ENCODE measurements around the gene CLCN5.
"Not testable (repeated sequence)": the region's sequence is repeated elsewhere in the genome, so short reads cannot be mapped to it uniquely, and the experiment has no call there.

Gene CLCN5

GRCh38 chrX:49996474-49996873 lies 74.1 kb downstream of the CLCN5 start:
- no peak for DNase-seq

- DNase-seq: no peak
Observed at GRCh38 chrX:49999087-49999486, 76.7 kb downstream of the CLCN5 start.

GRCh38 chrX:50000937-50001542 lies 78.6 kb downstream of the CLCN5 start:
- DNase-seq: no peak

DNA sequence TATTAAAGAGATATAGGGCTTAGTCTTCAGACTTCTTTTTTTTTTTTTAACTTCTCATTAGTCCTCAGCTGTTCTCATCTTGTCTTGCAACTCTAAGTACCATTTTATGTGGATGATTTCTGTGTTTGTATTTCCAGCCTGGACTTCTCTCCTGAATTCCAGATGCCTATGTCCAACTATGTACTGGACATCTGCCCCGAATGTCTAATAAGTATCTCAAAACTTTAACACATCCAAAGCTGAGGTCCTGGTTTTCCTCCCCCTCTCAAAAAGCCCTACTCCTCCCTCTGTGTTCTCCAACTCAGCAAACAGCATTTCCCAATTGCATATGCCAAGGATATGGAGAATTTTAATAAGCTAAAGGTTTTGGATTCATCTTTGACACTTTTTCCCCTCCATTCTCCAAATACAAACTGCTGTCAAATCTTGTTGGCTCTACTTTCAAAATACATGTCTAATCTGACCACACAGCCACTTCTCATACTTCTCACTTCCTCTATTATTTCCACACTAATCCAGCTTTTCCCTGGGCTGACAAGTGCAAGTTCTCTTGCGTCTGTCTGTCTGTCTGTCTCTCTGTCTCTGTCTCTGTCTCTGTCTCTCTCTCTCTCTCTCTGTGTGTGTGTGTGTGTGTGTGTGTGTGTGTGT lies 79.8 kb downstream of the CLCN5 start:
- DNase-seq: no peak

GRCh38 chrX:50003467-50003866 lies 81.1 kb downstream of the CLCN5 start:
- DNase-seq: no peak

DNA sequence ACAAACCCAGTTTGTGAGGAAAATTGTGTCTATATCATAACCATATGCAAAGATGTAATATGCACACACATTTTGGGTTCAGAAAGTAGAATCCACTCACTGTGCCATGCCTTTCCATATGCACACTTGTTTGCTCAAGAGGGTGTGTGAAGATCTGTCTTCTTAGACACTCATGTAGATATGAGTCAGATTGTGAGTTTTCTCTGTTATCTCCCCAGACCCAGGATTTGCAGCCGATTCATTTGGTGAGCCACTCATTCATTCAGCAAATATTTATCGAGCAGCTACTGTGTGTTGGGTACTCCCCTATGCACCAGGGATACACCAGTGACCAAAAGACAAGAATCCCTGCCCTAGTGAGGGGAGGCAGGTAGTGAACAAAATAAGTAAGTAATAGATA lies 81.5 kb downstream of the CLCN5 start:
- no peak for DNase-seq

- not testable (repeated sequence) for DNase-seq
Observed at GRCh38 chrX:50025591-50025990, 103.2 kb downstream of the CLCN5 start.

DNA sequence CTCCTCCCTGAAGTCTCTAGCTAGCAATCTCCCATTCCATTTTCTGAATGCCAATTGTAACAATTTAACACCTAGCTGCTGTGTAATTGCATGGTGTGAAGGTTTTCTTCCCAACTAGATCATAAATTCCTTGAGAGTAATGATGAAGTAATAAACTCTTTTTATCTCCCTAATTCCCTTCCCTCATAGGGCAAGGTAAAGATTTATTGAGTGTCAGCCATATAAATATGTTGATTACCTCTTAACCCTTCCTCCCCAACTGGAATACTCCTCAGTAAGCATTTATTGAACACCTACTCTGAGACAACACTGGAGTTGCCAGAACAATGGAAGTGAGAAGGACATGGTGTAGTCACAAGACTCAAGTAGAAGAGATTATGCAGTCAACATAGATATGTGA lies 112.7 kb downstream of the CLCN5 start:
- DNase-seq: no peak

- no peak for DNase-seq
Observed at GRCh38 chrX:50036426-50036825, 114.0 kb downstream of the CLCN5 start.

- DNase-seq: no peak
Observed at GRCh38 chrX:50045823-50046222, 123.4 kb downstream of the CLCN5 start.

GRCh38 chrX:50049228-50049627 lies 126.8 kb downstream of the CLCN5 start:
- no peak for DNase-seq

- no peak for DNase-seq
Observed at GRCh38 chrX:50054147-50054546, 131.8 kb downstream of the CLCN5 start.

DNA sequence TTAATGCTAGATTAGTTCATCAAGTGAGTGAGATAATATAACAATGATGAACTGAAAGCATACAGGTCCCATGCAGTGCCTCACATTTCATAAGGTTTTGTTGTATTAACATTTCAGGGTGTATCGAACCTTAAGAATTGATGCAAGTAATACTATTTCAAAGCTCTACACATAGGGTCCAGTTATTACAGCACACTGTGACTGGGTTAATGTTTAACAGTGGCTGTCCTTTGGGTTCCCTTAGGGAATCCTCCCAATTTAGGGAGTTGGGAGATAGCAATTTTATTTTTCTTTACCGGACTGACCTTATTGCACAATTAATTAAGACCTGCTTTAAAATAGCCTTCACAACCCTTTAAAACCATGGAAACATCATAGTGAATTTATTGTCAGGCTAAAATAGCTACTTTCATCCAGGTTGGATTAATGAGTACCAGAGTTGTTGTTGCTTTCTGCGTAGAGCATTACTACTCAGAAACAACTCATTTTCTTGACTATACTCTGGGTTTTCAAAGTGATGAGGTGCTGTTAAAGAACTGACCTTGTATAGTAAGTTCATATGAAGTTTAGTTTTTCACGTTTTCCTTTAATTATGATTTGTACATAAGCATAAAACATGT lies 144.0 kb downstream of the CLCN5 start:
- DNase-seq: no peak

GRCh38 chrX:50067435-50068284 lies 145.3 kb downstream of the CLCN5 start:
- no peak for DNase-seq

- no peak for DNase-seq
Observed at GRCh38 chrX:50068285-50068563, 145.8 kb downstream of the CLCN5 start.

DNA sequence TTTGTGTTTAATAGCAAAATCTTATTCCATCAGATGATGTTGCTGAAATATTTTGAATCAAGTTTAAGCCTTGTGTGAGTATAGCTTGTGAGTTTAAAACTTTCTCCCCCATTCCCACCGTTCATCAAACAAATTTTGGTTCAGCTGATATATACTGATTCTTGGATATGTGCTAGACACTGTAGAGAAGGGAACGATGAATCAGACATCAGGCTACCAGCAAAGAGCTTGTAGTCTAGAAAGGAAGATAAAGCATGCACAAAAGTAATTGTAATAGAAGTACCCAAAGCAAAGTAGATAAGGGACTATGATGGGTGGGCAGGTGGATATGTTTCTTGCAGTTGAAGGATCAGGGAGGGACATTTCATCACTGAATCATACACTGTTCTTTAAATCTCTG lies 146.5 kb downstream of the CLCN5 start:
- DNase-seq: no peak

- no peak for DNase-seq
Observed at GRCh38 chrX:50071494-50071893, 149.1 kb downstream of the CLCN5 start.

DNA sequence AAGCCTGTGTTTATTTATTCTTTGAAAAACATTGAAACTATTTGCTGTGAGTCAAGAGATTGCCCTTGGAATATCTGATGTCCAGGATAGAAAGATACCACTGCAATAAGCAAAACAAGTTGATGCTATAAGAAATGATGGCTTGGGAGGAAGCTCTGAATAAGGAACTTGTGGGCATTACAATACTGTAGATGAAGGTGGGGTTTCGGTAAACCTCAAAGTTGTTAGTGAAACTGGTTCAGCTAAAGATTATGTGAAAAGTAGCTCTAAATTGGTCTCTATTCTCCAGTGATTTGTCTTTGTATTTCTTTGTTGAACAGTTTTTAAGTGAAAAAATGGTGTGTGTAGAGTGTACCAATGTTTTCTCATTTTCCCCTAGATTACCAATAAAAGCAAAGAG lies 149.7 kb downstream of the CLCN5 start:
- DNase-seq: no peak

GRCh38 chrX:50073601-50074000 lies 151.2 kb downstream of the CLCN5 start:
- DNase-seq: no peak

GRCh38 chrX:50075630-50076339 lies 153.4 kb downstream of the CLCN5 start:
- no peak for DNase-seq

DNA sequence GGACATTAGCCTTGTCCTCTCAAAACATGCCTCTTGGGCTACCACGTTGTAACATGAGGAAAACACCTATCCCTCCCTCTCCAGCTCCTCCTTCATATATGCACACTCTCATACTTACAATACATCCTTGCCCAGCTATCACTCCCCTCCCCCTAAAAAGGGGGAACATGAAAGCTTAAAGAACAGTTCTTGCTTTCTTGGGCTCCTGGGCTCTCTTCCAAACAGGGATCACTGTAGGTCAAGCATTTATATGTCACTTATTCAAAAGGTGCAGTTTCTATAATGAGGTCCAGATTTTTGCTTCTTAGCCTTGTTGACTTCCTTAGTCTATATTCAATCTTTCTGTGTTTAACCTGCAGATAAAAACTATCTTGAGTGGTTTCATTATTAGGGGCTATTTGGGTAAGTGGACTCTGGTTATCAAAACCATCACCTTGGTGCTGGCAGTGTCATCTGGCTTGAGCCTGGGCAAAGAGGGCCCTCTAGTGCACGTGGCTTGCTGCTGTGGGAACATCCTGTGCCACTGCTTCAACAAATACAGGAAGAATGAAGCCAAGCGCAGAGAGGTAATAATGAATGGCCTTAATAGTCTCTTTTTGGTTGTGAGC lies 159.0 kb downstream of the CLCN5 start:
- DNase-seq: no peak

GRCh38 chrX:50082741-50083140 lies 160.3 kb downstream of the CLCN5 start:
- DNase-seq: no peak

DNA sequence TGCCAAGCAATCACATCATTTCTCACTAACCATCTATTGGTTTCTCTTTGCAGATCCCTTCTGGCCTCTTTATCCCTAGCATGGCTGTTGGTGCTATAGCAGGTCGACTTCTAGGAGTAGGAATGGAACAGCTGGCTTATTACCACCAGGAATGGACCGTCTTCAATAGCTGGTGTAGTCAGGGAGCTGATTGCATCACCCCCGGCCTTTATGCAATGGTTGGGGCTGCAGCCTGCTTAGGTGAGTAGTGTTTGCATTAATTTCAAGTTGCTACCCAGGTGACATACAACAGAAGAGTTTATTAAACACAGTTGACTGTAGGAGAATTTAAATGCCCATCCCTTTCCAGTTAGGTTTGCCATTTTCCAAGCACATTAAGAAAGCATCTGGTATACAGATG lies 166.2 kb downstream of the CLCN5 start:
- DNase-seq: no peak

All from CD4-positive, alpha-beta T cell treated with Interleukin-17A for 4 hours (primary cell).